ENCODE data around the gene DUSP15. TPM values are rescaled to one million over a fixed set of nuclear protein-coding genes. Genes with fewer than 3 reads are reported as not detected.

DUSP15 gene
- total and polyA plus RNA-seq, 7 donors = 0.60 to 2.6 (median 1.7) TPM; not detected in 2

- no peaks in the 10 kb centered on the region for H3K4me1 ChIP-seq
- H3K27ac ChIP-seq = peak overlapping the region in 1 of 4 donors; percentile 23
- intact Hi-C loops (cut with DNase I) = no loop called here
- peak; percentile 56 for DNase-seq
- WGBS, 2 donors = 66 to 75% methylated on average over 12 of the region's 12 CpGs
- no peaks in the 10 kb centered on the region for H3K9me3 ChIP-seq
- no peaks in the 10 kb centered on the region for H3K27me3 ChIP-seq
- H3K4me3 ChIP-seq = no peak overlapping the region
- no peaks in the 10 kb centered on the region for H3K36me3 ChIP-seq
- TF ChIP-seq POLR2AphosphoS5 (IDR thresholded peaks at IDR 0.05) (no peak), CTCF (IDR thresholded peaks at IDR 0.05) (no peak), EP300 (IDR thresholded peaks at IDR 0.05) (no peak), POLR2A (IDR thresholded peaks at IDR 0.05) (no peak)
Observed at GRCh38 chr20:31842471-31843157, 27.7 kb downstream of the DUSP15 start.

- no peaks in the 10 kb centered on the region for H3K36me3 ChIP-seq
- no peaks in the 10 kb centered on the region for H3K9me3 ChIP-seq
- intact Hi-C loops (cut with DNase I) = no loop called here
- H3K27me3 ChIP-seq = no peaks in the 10 kb centered on the region
- H3K4me3 ChIP-seq = no peak overlapping the region
- DNase-seq = peak; percentile 60
- 45 to 58% methylated on average over 8 of the region's 8 CpGs for WGBS, 2 donors
- H3K4me1 ChIP-seq = peaks cover 0 to 1% (median 0%) of the 10 kb centered on the region in 4 donors
- TF ChIP-seq EP300 (IDR thresholded peaks at IDR 0.05) = no peak
- TF ChIP-seq POLR2A (IDR thresholded peaks at IDR 0.05) = no peak
- TF ChIP-seq POLR2AphosphoS5 (IDR thresholded peaks at IDR 0.05) = no peak
- H3K27ac ChIP-seq = peak overlapping the region in 1 of 4 donors; percentile 23
Observed at GRCh38 chr20:31841928-31842327, 28.4 kb downstream of the DUSP15 start.

- H3K9me3 ChIP-seq = no peaks in the 10 kb centered on the region
- TF ChIP-seq POLR2AphosphoS5 (IDR thresholded peaks at IDR 0.05) (no peak), POLR2A (IDR thresholded peaks at IDR 0.05) (no peak), EP300 (IDR thresholded peaks at IDR 0.05) (no peak), CTCF (IDR thresholded peaks at IDR 0.05) (no peak)
- intact Hi-C loops (cut with DNase I) = no loop called here
- WGBS, 2 donors = 74 to 79% methylated on average over 15 of the region's 15 CpGs
- peak; percentile 46 for DNase-seq
- no peaks in the 10 kb centered on the region for H3K36me3 ChIP-seq
- peak overlapping the region in 1 of 4 donors; percentile 20 for H3K27ac ChIP-seq
- H3K27me3 ChIP-seq = no peaks in the 10 kb centered on the region
- peaks cover 0 to 9% (median 7%) of the 10 kb centered on the region in 4 donors for H3K4me1 ChIP-seq
- H3K4me3 ChIP-seq = no peak overlapping the region
Observed at GRCh38 chr20:31840906-31841816, 29.2 kb downstream of the DUSP15 start.

- no peak for DNase-seq
- no peaks in the 10 kb centered on the region for H3K9me3 ChIP-seq
- intact Hi-C loops (cut with DNase I) = no loop called here
- H3K4me1 ChIP-seq = peaks cover 0 to 17% (median 12%) of the 10 kb centered on the region in 4 donors
- H3K27ac ChIP-seq = no peak overlapping the region
- WGBS, 2 donors = 69 to 79% methylated on average over 5 of the region's 5 CpGs
- no peak overlapping the region for H3K4me3 ChIP-seq
- no peaks in the 10 kb centered on the region for H3K27me3 ChIP-seq
- no peak for TF ChIP-seq POLR2A (IDR thresholded peaks at IDR 0.05)
- no peak for TF ChIP-seq CTCF (IDR thresholded peaks at IDR 0.05)
- no peak for TF ChIP-seq EP300 (IDR thresholded peaks at IDR 0.05)
- TF ChIP-seq POLR2AphosphoS5 (IDR thresholded peaks at IDR 0.05) = no peak
- no peaks in the 10 kb centered on the region for H3K36me3 ChIP-seq
Observed at GRCh38 chr20:31839782-31840487, 30.4 kb downstream of the DUSP15 start.

All from sigmoid colon (tissue), 7 donors.